T-helper 2 cell treated with Interferon-gamma antibody and Interleukin-4, amounts not matched to agents 5 μg/mL and 100 μg/mL, for 36 hours (primary cell): ENCODE data around the gene LCP1.
"Not testable (repeated sequence)": the region's sequence is repeated elsewhere in the genome, so short reads cannot be mapped to it uniquely, and the experiment has no call there.

Experiments used
- DNase-seq: peaks from one replicate; pipeline ENCODE4 v3.0.0; 2021; ENCODE audit warnings: low spot score
- H3K27ac Mint-ChIP-seq: one replicate; pipeline ENCODE4 v1.8.0; 2021; ENCODE audit warnings: mild to moderate bottlenecking, mixed read lengths
- H3K27me3 Mint-ChIP-seq: one replicate; pipeline ENCODE4 v1.8.0; 2021; ENCODE audit warnings: low read depth, mixed read lengths
- H3K36me3 Mint-ChIP-seq: one replicate; pipeline ENCODE4 v1.8.0; 2021; ENCODE audit warnings: low read depth, mixed read lengths
- H3K4me1 Mint-ChIP-seq: one replicate; pipeline ENCODE4 v1.8.0; 2021; ENCODE audit warnings: low read depth, mixed read lengths
- H3K4me3 Mint-ChIP-seq: one replicate; pipeline ENCODE4 v1.8.0; 2022; ENCODE audit warnings: mild to moderate bottlenecking, moderate library complexity, mixed read lengths
- H3K9me3 Mint-ChIP-seq: one replicate; pipeline ENCODE4 v1.8.0; 2021; ENCODE audit warnings: mixed read lengths

The LCP1 gene

GRCh38 chr13:46162741-46163140 is 19.2 kb downstream of the LCP1 start:
- peaks cover 74% of the 10 kb centered on the region for H3K36me3 Mint-ChIP-seq
- H3K4me3 Mint-ChIP-seq, result not testable (repeated sequence)

DNA sequence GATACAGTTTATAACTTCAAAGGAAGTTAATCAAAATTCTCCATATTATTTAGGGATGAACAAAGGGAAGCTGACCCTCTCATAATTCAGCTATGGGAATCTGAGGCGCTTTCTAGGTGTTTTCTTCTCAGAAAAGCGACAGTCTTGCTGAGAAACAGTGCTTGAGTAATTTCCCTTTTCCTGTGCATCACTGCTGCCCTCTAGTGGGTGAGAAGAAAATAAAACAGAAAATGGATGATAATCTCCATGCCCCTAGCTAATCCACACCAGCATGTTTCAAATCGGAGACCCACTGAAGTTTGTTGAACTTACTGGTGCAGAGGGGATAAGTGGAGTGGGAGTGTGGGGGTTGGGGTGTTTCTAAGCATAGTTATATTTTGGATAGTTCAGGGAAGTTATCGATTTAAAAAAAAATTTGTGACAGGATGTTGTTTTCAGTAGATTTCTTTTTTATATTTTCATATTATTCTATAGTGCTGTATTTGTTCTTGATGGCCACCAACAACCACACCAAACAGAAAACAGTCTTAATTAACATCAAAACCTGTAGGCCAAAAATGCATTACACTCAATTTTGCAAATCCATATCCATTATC is 21.4 kb downstream of the LCP1 start:
- Mint-ChIP-seq H3K27ac (peak overlapping the region; percentile 85), H3K9me3 (no peaks in the 10 kb centered on the region), H3K36me3 (peaks cover 69% of the 10 kb centered on the region), H3K27me3 (no peaks in the 10 kb centered on the region), H3K4me3 (peak overlapping the region; percentile 76), H3K4me1 (peaks cover 43% of the 10 kb centered on the region)
- peak; percentile 47 for DNase-seq

More at GRCh38 chr13:46162741-46163140, 19.2 kb downstream of the LCP1 start:
- H3K27me3 Mint-ChIP-seq, DNase-seq, H3K9me3 Mint-ChIP-seq: not testable (repeated sequence)
- H3K27ac Mint-ChIP-seq, result peak overlapping the region; percentile 45
- peaks cover 58% of the 10 kb centered on the region for H3K4me1 Mint-ChIP-seq

GRCh38 chr13:46160065-46160464 is 21.9 kb downstream of the LCP1 start:
- Mint-ChIP-seq H3K4me3 (peak overlapping the region; percentile 76), H3K27me3 (no peaks in the 10 kb centered on the region), H3K9me3 (no peaks in the 10 kb centered on the region), H3K4me1 (peaks cover 43% of the 10 kb centered on the region), H3K27ac (peak overlapping the region; percentile 85), H3K36me3 (peaks cover 70% of the 10 kb centered on the region)
- DNase-seq, result no peak

GRCh38 chr13:46158983-46159382 is 23.0 kb downstream of the LCP1 start:
- peaks cover 38% of the 10 kb centered on the region for H3K4me1 Mint-ChIP-seq
- no peak for DNase-seq
- H3K4me3 Mint-ChIP-seq, result peak overlapping the region; percentile 76
- H3K36me3 Mint-ChIP-seq, result peaks cover 70% of the 10 kb centered on the region
- H3K27me3 Mint-ChIP-seq, result no peaks in the 10 kb centered on the region
- H3K27ac Mint-ChIP-seq, result peak overlapping the region; percentile 81
- H3K9me3 Mint-ChIP-seq, result no peaks in the 10 kb centered on the region

DNA sequence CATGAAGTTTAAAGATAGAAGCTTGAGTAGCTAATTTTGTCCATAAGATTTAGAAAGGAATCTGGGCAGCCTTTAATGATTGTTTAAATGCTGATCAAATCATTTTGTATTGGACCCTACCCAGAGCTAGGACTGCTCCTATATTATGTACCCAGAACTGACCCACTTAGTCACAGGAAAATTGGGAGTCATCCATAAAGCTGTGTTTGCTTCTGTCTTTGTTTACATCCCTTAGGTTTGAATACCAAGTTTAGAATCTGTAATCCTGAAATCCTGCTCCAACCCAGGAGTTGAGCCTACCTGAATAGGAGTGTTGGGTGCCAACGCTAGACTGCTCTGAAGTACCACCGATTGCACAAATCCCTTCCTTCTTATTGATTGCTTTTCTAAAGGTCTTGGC is 23.8 kb downstream of the LCP1 start:
- Mint-ChIP-seq H3K27me3 (no peaks in the 10 kb centered on the region), H3K9me3 (no peaks in the 10 kb centered on the region), H3K36me3 (peaks cover 74% of the 10 kb centered on the region), H3K27ac (no peak overlapping the region), H3K4me3 (no peak overlapping the region), H3K4me1 (peaks cover 39% of the 10 kb centered on the region)
- no peak for DNase-seq

DNA sequence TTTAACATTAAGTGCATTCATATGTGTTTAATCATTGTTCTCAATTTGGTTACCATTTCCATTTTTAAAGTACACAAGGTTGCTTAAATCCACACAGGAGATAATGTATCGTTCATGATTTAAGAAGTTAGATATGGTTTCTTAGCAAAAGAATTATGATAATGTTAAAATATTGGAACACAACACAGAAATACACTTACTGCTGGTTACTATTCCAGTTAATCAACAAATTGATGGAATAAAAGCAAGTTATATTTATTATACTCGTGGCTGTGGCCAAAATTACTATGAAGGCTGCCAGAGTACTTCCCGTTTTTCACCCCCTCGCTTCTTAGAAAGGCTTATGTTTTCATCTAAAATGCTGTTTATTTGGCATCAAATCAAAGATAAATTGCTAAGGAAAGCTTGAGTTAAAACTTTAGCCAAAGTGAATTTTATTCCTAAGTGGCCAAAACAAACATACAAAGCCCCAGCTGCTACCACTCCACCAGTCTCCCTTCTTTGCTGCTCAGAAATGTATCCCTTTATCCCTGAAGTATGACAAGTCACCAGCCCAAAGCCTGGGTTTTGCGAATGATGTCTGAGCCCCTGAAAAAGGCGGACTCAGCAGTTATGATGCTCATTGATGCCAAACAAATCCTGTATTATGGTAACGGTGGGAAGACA is 27.7 kb downstream of the LCP1 start:
- DNase-seq, result no peak
- Mint-ChIP-seq H3K27me3 (no peaks in the 10 kb centered on the region), H3K4me1 (peaks cover 42% of the 10 kb centered on the region), H3K4me3 (no peak overlapping the region), H3K27ac (no peak overlapping the region), H3K36me3 (peaks cover 80% of the 10 kb centered on the region), H3K9me3 (no peaks in the 10 kb centered on the region)

DNA sequence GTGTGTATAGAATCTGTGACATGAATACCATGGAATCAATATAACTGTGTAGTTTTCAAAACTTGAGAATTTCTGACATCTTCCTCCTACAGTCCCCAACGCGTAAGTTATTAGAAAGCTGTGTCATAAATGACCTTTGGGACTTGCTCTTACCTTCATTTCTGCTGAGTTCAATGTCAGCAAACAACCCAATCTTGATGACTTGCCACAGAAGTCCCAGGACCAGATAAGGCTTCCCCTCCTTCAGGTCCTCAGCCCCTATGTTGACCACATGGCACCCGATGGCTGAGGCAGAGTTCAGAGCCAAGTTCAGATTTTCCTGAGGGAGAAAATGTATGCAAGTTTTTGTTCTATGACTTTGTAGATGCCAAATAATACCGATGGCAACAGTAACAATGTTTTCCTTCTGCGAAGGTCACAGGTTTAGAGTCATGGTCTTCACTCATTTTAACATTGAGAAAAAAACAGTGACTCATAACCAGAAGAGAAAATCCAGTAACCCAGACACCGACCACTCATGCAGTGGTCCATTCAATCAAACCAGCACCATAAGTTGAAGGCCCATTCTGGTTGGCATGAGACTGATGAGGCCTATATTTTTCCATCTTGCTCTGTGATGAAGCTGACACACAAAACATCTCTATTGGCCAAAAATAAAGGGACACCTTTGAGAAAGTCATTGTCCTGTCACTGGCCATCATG is 29.2 kb downstream of the LCP1 start:
- H3K4me1 Mint-ChIP-seq, result peaks cover 37% of the 10 kb centered on the region
- no peak overlapping the region for H3K27ac Mint-ChIP-seq
- H3K9me3 Mint-ChIP-seq, result no peaks in the 10 kb centered on the region
- no peak for DNase-seq
- H3K4me3 Mint-ChIP-seq, result no peak overlapping the region
- H3K27me3 Mint-ChIP-seq, result no peaks in the 10 kb centered on the region
- peaks cover 75% of the 10 kb centered on the region for H3K36me3 Mint-ChIP-seq

DNA sequence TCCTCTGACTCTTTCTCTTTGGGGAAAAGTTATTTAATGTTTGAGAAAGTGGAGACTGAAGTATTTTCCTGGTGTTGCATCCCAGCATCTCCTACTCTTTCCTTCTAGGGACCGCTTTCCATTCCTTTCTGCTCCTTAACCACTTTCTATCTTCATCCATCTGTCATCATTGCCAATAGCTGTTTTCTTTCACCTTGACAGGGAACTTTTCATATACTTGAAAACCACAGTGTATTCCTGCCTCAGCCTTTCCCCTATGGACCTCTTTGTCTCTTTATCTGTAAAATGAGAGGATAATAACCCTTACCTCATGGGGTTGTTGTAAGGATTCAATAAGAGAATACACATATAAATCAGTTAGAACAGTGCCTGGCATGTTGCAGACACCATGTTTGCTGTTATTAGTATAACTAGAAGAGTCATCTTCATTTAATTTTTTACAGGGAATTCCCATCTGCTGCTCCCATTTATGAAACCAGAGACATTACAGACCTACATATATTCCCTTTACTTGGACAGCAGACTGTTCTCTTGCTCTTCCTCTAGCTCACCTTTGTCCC is 31.8 kb downstream of the LCP1 start:
- Mint-ChIP-seq H3K27me3 (no peaks in the 10 kb centered on the region), H3K36me3 (peaks cover 81% of the 10 kb centered on the region), H3K4me3 (no peak overlapping the region), H3K9me3 (no peaks in the 10 kb centered on the region), H3K4me1 (peaks cover 35% of the 10 kb centered on the region), H3K27ac (peak overlapping the region; percentile 62)
- no peak for DNase-seq

- H3K4me1 Mint-ChIP-seq, result peaks cover 34% of the 10 kb centered on the region
- no peak overlapping the region for H3K4me3 Mint-ChIP-seq
Observed at GRCh38 chr13:46149272-46150133, 32.5 kb downstream of the LCP1 start.

DNA sequence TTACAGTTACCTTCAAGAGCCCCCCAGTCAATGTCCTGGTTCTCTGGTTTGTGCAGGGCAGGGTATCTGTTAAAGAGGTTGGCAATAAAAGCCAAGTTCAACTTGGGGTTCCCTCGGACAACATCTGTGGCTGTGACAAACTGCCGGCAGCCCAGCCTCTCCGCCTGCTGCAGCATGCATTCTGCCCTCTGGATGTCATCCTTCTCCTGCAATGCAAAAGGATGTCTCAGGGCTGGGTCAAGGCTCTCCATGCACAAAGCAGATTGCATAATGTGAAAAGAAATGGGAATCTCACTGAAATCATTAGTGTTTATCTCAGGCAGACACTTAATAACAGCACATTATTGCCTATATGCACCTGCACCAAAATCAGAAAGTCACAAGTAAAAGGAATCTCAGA is 35.1 kb downstream of the LCP1 start:
- DNase-seq, result no peak
- Mint-ChIP-seq H3K4me3 (no peak overlapping the region), H3K27me3 (no peaks in the 10 kb centered on the region), H3K9me3 (no peaks in the 10 kb centered on the region), H3K4me1 (peaks cover 20% of the 10 kb centered on the region), H3K27ac (peak overlapping the region; percentile 12), H3K36me3 (peaks cover 73% of the 10 kb centered on the region)

More at GRCh38 chr13:46149272-46150133, 32.5 kb downstream of the LCP1 start:
- H3K27me3 Mint-ChIP-seq, result no peaks in the 10 kb centered on the region
- no peak for DNase-seq
- H3K9me3 Mint-ChIP-seq, result no peaks in the 10 kb centered on the region
- H3K27ac Mint-ChIP-seq, result peak overlapping the region; percentile 44
- peaks cover 81% of the 10 kb centered on the region for H3K36me3 Mint-ChIP-seq

GRCh38 chr13:46145950-46146349 is 36.0 kb downstream of the LCP1 start:
- H3K4me1 Mint-ChIP-seq, result peaks cover 19% of the 10 kb centered on the region
- no peaks in the 10 kb centered on the region for H3K9me3 Mint-ChIP-seq
- peaks cover 76% of the 10 kb centered on the region for H3K36me3 Mint-ChIP-seq
- no peaks in the 10 kb centered on the region for H3K27me3 Mint-ChIP-seq
- no peak overlapping the region for H3K27ac Mint-ChIP-seq
- H3K4me3 Mint-ChIP-seq, result no peak overlapping the region
- DNase-seq, result no peak

DNA sequence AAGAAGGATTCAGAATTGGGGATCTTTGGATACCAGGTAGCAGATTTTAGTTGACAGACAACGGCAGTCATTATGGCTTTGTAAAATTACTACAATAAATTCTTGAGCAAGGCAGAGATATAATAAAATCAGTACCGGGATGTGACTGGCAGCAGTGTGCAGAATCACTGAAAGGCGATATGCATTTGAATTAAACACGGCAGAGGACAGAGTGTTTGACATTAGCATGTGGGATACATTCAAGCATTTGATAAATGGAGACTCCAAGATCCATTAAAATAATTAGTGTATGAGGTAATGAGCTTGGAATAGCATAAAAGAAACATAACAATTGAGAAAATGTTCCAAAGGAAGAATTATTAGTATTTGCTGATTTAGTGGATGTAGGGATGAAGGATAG is 36.8 kb downstream of the LCP1 start:
- Mint-ChIP-seq H3K4me3 (no peak overlapping the region), H3K27me3 (no peaks in the 10 kb centered on the region), H3K36me3 (peaks cover 75% of the 10 kb centered on the region), H3K27ac (peak overlapping the region; percentile 39), H3K9me3 (no peaks in the 10 kb centered on the region), H3K4me1 (peaks cover 13% of the 10 kb centered on the region)
- DNase-seq, result no peak

DNA sequence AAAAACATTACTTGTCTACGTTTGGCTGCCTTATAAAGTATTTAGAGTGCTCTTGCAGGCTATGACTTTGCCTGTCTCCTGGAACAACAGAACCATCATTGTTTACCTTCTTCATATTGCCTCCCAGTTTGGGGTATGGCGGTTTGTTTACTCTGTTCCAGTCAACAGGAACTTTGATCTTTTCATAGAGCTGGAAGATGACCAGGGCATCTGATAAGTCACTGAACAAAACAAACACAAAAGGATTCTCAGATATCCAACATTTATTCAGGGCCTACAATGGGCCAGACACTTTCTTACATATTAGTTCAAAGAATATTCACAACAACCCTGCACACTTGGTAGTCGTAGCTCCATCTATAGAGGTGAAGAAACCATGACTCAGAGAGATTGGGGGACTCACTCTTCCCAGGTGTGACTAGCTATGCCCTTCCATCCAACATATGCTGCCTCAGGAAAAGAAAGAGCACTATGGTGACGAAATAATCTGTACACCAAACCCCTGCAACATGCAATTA is 38.7 kb downstream of the LCP1 start:
- Mint-ChIP-seq H3K36me3 (peaks cover 72% of the 10 kb centered on the region), H3K4me3 (no peak overlapping the region), H3K27ac (peak overlapping the region; percentile 4), H3K4me1 (peaks cover 5% of the 10 kb centered on the region), H3K9me3 (no peaks in the 10 kb centered on the region), H3K27me3 (no peaks in the 10 kb centered on the region)
- DNase-seq, result no peak
